Lung (tissue), 12 donors: ENCODE data around the gene GALNT10. TPM values are rescaled to one million over a fixed set of nuclear protein-coding genes. Genes with fewer than 3 reads are reported as not detected.

Experiments used
- ATAC-seq: fragments of 200-7000 bp; cut with Tn5 transposase; one replicate; pipeline ENCODE4 v1.9.1; 2020; ENCODE audit warnings: moderate number of reproducible peaks; ENCODE audit not compliant: insufficient read depth, low FRiP score
- DNase-seq, 3 donors: peaks; one replicate each; pipeline ENCODE4 v3.0.0-alpha.2; 2013 to 2017
- H3K27ac ChIP-seq, 2 donors: one replicate each; pipeline ENCODE4 v1.5.1; 2013; ENCODE audit warnings: mild to moderate bottlenecking in 2 of 2, moderate library complexity in 2 of 2, control low read depth in 1 of 2, inconsistent platforms in 1 of 2, low read depth in 1 of 2, low read length in 1 of 2
- H3K27me3 ChIP-seq, 3 donors: one replicate each; pipeline ENCODE4 v1.5.1; 2013; ENCODE audit warnings: low read length in 2 of 3; ENCODE audit not compliant: control insufficient read depth in 3 of 3, insufficient read depth in 3 of 3
- H3K36me3 ChIP-seq, 4 donors: one replicate each; pipeline ENCODE4 v1.5.1; 2013; ENCODE audit warnings: low read length in 4 of 4, mild to moderate bottlenecking in 1 of 4, moderate library complexity in 1 of 4; ENCODE audit not compliant: control insufficient read depth in 4 of 4, insufficient read depth in 4 of 4
- H3K4me1 ChIP-seq, 5 donors: one replicate each; pipeline ENCODE4 v1.5.1; 2013; ENCODE audit warnings: low read length in 5 of 5, mild to moderate bottlenecking in 2 of 5, moderate library complexity in 1 of 5; ENCODE audit not compliant: control insufficient read depth in 5 of 5, insufficient read depth in 5 of 5
- H3K4me3 ChIP-seq: one replicate; pipeline ENCODE4 v1.5.1; 2013; ENCODE audit warnings: mild to moderate bottlenecking, control low read depth, moderate library complexity
- H3K9ac ChIP-seq, 2 donors: one replicate each; pipeline ENCODE4 v1.5.1; 2013; ENCODE audit warnings: low read length in 2 of 2, control low read depth in 1 of 2; ENCODE audit not compliant: insufficient read depth in 1 of 2
- H3K9me3 ChIP-seq, 4 donors: one replicate each; pipeline ENCODE4 v1.5.1; 2013; ENCODE audit warnings: low read length in 3 of 4, mild to moderate bottlenecking in 1 of 4, moderate library complexity in 1 of 4; ENCODE audit not compliant: control insufficient read depth in 4 of 4, insufficient read depth in 3 of 4
- CTCF ChIP-seq: IDR thresholded peaks from 2 replicates; pipeline ENCODE4 v1.5.1; 2012; ENCODE audit warnings: mild to moderate bottlenecking; ENCODE audit errors: control extremely low read depth, extremely low read depth
- WGBS, 2 donors: extraction: QIAGEN DNeasy Blood & Tissue Kit; methylation state at CpG; one replicate each; pipeline ENCODE4 v1.1.7; 2013; 5-methylcytosine and 5-hydroxymethylcytosine counted together
- polyA plus RNA-seq, 2 donors: library from polyadenylated mRNA; stranded (reverse); fragments of 200-250 nt; gene quantifications; one replicate each; pipeline ENCODE4 v1.2.1, GENCODE V29; 2013
- total RNA-seq, 2 donors: library from RNA; depleted of rRNA in 1 of 2; stranded (reverse); fragments of >200 nt in 1 of 2; gene quantifications; one replicate each; pipeline ENCODE4 v1.2.1, GENCODE V29; 2014 to 2021
- donor health status: control.
- donor health status: control.
- donor health status: Bipolar disorder and iron deficiency.
- donor health status: healthy.
- donor health status: DM: yes; HTN: yes; CAD: no.

Gene GALNT10
- total and polyA plus RNA-seq, 4 donors: 9.0 to 70.2 (median 22.0) TPM

- H3K9me3 ChIP-seq: no peaks in the 10 kb centered on the region
- H3K36me3 ChIP-seq: peaks cover 0 to 14% (median 0%) of the 10 kb centered on the region in 4 donors
- 88 to 89% methylated on average over 6 of the region's 6 CpGs for WGBS, 2 donors
- ATAC-seq (no peak), DNase-seq (no peak)
- no peak for TF ChIP-seq CTCF
- no peak overlapping the region for H3K27ac ChIP-seq
- no peak overlapping the region for H3K4me3 ChIP-seq
- H3K9ac ChIP-seq: no peak overlapping the region
- H3K4me1 ChIP-seq: peaks cover 0 to 9% (median 0%) of the 10 kb centered on the region in 5 donors
- no peaks in the 10 kb centered on the region for H3K27me3 ChIP-seq
Observed at GRCh38 chr5:154410786-154411185, 220.3 kb downstream of the GALNT10 start.

- ATAC-seq (no peak), DNase-seq (no peak)
- H3K4me1 ChIP-seq: peaks cover 0 to 9% (median 0%) of the 10 kb centered on the region in 5 donors
- H3K9me3 ChIP-seq: no peaks in the 10 kb centered on the region
- H3K27me3 ChIP-seq: no peaks in the 10 kb centered on the region
- no peak for TF ChIP-seq CTCF
- WGBS, 2 donors: 98% methylated on average over 5 of the region's 5 CpGs
- H3K36me3 ChIP-seq: peaks cover 0 to 14% (median 0%) of the 10 kb centered on the region in 4 donors
- H3K9ac ChIP-seq: no peak overlapping the region
- no peak overlapping the region for H3K27ac ChIP-seq
- H3K4me3 ChIP-seq: no peak overlapping the region
Observed at GRCh38 chr5:154411338-154411737, 220.8 kb downstream of the GALNT10 start.

- WGBS, 2 donors: 94 to 95% methylated on average over 3 of the region's 3 CpGs
- Histone ChIP-seq H3K27ac (no peak overlapping the region), H3K27me3 (no peaks in the 10 kb centered on the region), H3K4me3 (no peak overlapping the region), H3K9ac (no peak overlapping the region), H3K36me3 (peaks cover 0 to 23% (median 0%) of the 10 kb centered on the region in 4 donors), H3K4me1 (peaks cover 0 to 8% (median 0%) of the 10 kb centered on the region in 5 donors), H3K9me3 (no peaks in the 10 kb centered on the region)
- DNase-seq (no peak), ATAC-seq (no peak)
- no peak for TF ChIP-seq CTCF
Observed at GRCh38 chr5:154412316-154412715, 221.8 kb downstream of the GALNT10 start.

- no peak overlapping the region for H3K4me3 ChIP-seq
- no peak for TF ChIP-seq CTCF
- H3K4me1 ChIP-seq: peaks cover 0 to 2% (median 0%) of the 10 kb centered on the region in 5 donors
- no peak overlapping the region for H3K27ac ChIP-seq
- ATAC-seq (no peak), DNase-seq (no peak)
- no peaks in the 10 kb centered on the region for H3K27me3 ChIP-seq
- H3K36me3 ChIP-seq: peaks cover 0 to 28% (median 0%) of the 10 kb centered on the region in 4 donors
- H3K9ac ChIP-seq: no peak overlapping the region
- H3K9me3 ChIP-seq: no peaks in the 10 kb centered on the region
- 91 to 96% methylated on average over 9 of the region's 9 CpGs for WGBS, 2 donors
Observed at GRCh38 chr5:154412925-154413324, 222.4 kb downstream of the GALNT10 start.
